Upper lobe of left lung (tissue), 4 donors: Measurements from ENCODE around the gene SAMSN1.

ENCODE experiments used
- CTCF ChIP-seq, 6 experiments: fragments of 450-650 bp in 4 of 6; fragments of 200-600 bp in 2 of 6; sonication (generic) in 2 of 6; IDR thresholded peaks; one replicate each; pipeline ENCODE4 v1.5.1; 2016 to 2019; ENCODE audit warnings: antibody characterized with exemption in 6 of 6
- POLR2A ChIP-seq, 4 donors: fragments of 450-650 bp; IDR thresholded peaks; one replicate each; pipeline ENCODE4 v1.5.1; 2016 to 2017; ENCODE audit warnings: antibody characterized with exemption in 4 of 4, mild to moderate bottlenecking in 2 of 4
- POLR2AphosphoS5 ChIP-seq, 2 donors: sonication (generic); formaldehyde crosslinking; IDR thresholded peaks; one replicate each; pipeline ENCODE4 v1.5.1; 2017; ENCODE audit warnings: antibody characterized with exemption in 2 of 2

- TF ChIP-seq CTCF (IDR thresholded peaks at IDR 0.05) (no peak), POLR2A (IDR thresholded peaks at IDR 0.05) (no peak), POLR2AphosphoS5 (IDR thresholded peaks at IDR 0.05) (no peak)
Measured at GRCh38 chr21:14519000-14519399, 27.1 kb downstream of the SAMSN1 start.
